ENCODE results near the gene CLIC6. TPM values are rescaled to one million over a fixed set of nuclear protein-coding genes. Genes with fewer than 3 reads are reported as not detected.

CLIC6 gene
- total RNA-seq, 1 donor: under 0.01 TPM

DNA sequence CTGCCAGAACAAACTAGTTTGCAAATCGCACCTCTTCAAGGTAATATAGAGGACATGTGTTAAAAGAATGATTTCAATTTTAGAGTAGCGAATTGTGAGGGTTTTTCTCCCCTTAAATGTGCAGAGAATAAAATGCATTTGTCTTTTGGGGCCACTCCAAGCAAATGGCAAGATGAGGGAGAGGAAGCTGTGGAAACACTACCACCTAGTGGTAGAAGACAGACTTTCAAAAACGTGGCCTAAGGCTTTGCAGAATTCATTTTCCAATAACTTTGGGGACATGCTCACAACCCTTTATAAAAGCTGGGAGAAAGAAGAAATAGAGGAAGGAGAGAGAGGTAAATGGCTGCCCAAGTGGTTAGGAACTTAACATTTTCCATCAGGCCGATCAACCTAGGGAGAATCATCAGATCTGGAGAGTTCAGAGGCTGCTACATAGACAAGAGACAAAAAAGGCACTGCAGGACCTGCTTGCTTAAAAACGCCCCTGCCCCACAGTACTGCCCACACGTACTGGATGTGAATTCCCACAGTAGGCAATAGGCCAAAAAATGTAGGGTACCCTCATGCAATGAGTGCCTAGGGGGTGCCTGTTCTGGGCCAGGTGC lies 38.2 kb upstream of the CLIC6 start:
- no peak overlapping the region for H3K4me3 ChIP-seq (ENCODE audit: low read depth, low read length)
- peak; percentile 67 for DNase-seq (ENCODE audit: low read depth)
- TF ChIP-seq, protein P1, sequence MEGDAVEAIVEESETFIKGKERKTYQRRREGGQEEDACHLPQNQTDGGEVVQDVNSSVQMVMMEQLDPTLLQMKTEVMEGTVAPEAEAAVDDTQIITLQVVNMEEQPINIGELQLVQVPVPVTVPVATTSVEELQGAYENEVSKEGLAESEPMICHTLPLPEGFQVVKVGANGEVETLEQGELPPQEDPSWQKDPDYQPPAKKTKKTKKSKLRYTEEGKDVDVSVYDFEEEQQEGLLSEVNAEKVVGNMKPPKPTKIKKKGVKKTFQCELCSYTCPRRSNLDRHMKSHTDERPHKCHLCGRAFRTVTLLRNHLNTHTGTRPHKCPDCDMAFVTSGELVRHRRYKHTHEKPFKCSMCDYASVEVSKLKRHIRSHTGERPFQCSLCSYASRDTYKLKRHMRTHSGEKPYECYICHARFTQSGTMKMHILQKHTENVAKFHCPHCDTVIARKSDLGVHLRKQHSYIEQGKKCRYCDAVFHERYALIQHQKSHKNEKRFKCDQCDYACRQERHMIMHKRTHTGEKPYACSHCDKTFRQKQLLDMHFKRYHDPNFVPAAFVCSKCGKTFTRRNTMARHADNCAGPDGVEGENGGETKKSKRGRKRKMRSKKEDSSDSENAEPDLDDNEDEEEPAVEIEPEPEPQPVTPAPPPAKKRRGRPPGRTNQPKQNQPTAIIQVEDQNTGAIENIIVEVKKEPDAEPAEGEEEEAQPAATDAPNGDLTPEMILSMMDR (IDR thresholded peaks at IDR 0.05; ENCODE audit: insufficient read depth, low read depth, low read length): peak; percentile 77

DNA sequence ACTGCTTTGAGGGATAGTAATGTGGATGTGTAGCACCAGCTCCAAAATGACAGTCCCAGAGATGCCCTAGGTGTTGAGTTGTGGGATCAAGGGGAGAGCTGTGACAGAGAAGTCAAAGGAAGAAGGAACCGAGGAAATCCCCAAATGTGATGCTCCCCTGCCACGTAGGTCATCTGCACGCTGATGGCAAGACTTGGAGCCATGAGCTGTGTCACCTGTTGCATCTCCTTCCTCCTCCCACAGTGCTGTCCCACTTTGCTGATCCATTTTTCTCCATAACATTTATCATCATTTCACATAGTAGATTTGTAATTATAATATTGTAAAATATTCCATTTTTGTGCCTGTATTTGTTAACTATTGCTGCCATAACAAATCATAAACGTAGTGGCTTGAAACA lies 36.3 kb upstream of the CLIC6 start:
- TF ChIP-seq, protein P1 (IDR thresholded peaks at IDR 0.05; ENCODE audit: insufficient read depth, low read depth, low read length): no peak
- H3K4me3 ChIP-seq (ENCODE audit: low read depth, low read length): no peak overlapping the region
- DNase-seq (ENCODE audit: low read depth): no peak

DNA sequence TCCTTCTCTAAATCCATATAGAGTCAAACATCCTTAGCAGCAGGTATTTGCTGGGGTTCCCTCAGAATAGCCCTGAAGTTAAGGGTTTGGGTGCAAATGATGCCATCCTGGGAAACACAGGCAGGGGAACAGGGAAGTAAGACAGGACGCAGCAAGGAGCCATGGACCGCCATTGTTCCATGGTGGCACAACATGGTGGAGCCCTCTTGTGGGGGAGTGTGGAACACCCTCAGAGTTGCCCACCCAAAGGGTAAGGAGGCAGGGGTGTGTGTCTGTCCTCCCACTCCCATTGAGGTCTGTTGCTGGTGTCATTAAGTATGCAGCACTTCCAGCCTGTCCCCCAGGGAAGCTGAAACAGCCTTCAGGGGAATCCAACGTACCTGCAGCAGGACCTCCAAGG lies 33.5 kb upstream of the CLIC6 start:
- H3K4me3 ChIP-seq (ENCODE audit: low read depth, low read length): no peak overlapping the region
- TF ChIP-seq, protein P1 (IDR thresholded peaks at IDR 0.05; ENCODE audit: insufficient read depth, low read depth, low read length): peak; percentile 42
- DNase-seq (ENCODE audit: low read depth): no peak

DNA sequence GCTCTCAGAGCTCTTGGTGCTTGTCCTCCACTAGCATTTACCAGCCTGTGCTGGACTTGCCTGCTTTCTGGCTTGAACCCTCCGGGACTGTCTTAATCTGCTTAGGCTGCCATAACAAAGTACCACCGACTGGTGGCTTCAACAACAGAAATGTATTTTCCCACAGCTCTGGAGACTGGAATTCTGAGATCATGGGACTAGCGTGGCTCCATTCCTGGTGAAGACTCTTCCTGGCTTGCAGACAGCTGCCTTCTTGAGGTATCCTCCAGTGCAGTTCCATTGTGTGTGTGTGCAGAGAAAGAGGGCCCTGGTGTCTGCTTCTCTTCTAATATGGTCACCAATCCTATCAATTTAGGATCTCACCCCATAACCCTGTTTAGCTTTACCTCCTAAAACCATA lies 31.8 kb upstream of the CLIC6 start:
- no peak overlapping the region for H3K4me3 ChIP-seq (ENCODE audit: low read depth, low read length)
- TF ChIP-seq, protein P1 (IDR thresholded peaks at IDR 0.05; ENCODE audit: insufficient read depth, low read depth, low read length): no peak
- no peak for DNase-seq (ENCODE audit: low read depth)

DNA sequence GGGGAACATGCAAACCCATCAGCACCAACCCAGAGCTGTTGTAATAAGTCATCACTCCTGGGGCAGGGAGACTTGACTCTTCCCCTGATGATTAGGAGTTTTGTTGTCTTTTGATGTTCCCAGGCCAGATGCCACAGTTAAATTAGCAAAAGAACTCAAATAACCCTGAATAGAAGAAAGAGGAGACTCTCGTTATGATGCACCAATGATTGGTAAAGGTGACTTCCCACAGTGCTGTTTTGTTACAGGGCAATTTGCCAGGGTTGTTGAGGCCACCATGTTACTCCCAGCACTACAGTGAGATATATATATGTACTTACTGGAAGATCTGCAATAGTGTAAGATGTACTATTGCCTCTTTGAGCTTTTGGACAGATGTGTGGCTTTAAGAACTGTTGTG lies 29.5 kb upstream of the CLIC6 start:
- H3K4me3 ChIP-seq (ENCODE audit: low read depth, low read length): no peak overlapping the region
- no peak for DNase-seq (ENCODE audit: low read depth)
- TF ChIP-seq, protein P1 (IDR thresholded peaks at IDR 0.05; ENCODE audit: insufficient read depth, low read depth, low read length): no peak

DNA sequence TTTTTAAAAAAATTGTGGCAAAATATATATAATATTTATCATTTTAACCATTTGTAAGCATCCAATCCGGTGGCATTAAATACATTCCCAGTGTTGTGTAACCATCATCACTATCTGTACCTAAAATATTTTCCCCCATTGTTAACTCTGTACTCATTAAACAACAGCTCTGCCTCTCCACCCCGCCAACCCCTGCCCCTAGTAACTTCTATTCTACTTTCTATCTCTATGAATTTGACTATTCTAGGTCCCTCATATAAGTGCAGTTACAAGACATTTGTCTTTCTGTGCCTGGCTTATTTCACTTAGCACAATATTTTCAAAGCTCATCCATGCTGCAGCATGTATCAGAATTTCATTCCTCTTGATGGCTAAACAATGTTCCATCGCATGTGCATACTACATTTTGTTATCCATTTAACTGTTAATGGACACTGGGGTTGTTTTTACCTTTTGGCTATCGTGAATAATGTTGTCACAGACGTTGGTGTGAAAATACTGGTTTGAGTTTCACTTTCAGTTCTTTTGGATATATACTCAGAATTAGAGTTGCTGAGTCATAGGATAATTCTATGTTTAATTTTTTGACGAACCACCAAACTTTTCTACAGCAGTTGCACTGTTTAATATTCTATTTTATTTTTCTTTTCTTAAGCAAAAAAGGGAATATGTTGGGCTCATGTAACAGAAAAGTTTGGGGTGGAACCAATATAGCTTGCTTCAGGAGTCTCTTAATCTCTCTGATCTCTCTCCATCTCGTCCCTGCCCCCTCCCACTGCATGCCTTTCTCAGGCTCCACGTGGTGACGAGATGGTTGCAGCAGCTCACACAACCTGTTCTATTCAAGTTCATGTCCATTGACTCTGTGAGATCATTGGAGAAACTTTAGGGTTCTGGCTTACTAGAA lies 28.7 kb upstream of the CLIC6 start:
- TF ChIP-seq, protein P1 (IDR thresholded peaks at IDR 0.05; ENCODE audit: insufficient read depth, low read depth, low read length): no peak
- H3K4me3 ChIP-seq (ENCODE audit: low read depth, low read length): peak overlapping the region; percentile 27
- DNase-seq (ENCODE audit: low read depth): peak; percentile 42

All from fibroblast of villous mesenchyme (primary cell).